ENCODE results near the gene CTNND1. TPM values are rescaled to one million over a fixed set of nuclear protein-coding genes. Genes with fewer than 3 reads are reported as not detected.
"Not testable (repeated sequence)": the region's sequence is repeated elsewhere in the genome, so short reads cannot be mapped to it uniquely, and the experiment has no call there.

Gene CTNND1
- total RNA-seq, 3 donors from 2014 or later: 311 to 545 (median 448) TPM

- no peak for DNase-seq
- no peak for ATAC-seq
- H3K4me1 ChIP-seq (ENCODE audit: low read depth): no peaks in the 10 kb centered on the region
- H3K4me3 ChIP-seq: no peak overlapping the region
- no peak for TF ChIP-seq CTCF (IDR thresholded peaks at IDR 0.05)
- intact Hi-C loops (cut with DNase I, micrococcal nuclease): loop anchor here in 1 of 2 donors (5.0 kb wide), 1 partner anchor 471 kb away; no protein-coding TSS in a partner anchor
- H3K9me3 ChIP-seq: no peaks in the 10 kb centered on the region
- H3K36me3 ChIP-seq (ENCODE audit: low read depth): peaks cover 3% of the 10 kb centered on the region
Observed at GRCh38 chr11:57815877-57816276, 54.3 kb downstream of the CTNND1 start.

GRCh38 chr11:57818812-57819211 is 57.2 kb downstream of the CTNND1 start:
- H3K4me3 ChIP-seq: no peak overlapping the region
- TF ChIP-seq CTCF (IDR thresholded peaks at IDR 0.05): no peak
- H3K36me3 ChIP-seq (ENCODE audit: low read depth): peaks cover 3% of the 10 kb centered on the region
- no peaks in the 10 kb centered on the region for H3K9me3 ChIP-seq
- DNase-seq (no peak), ATAC-seq (no peak)
- intact Hi-C loops (cut with DNase I, micrococcal nuclease): loop anchor here in 1 of 2 donors (5.0 kb wide), 1 partner anchor 468 kb away; no protein-coding TSS in a partner anchor
- H3K4me1 ChIP-seq (ENCODE audit: low read depth): no peaks in the 10 kb centered on the region

GRCh38 chr11:57819252-57819979 is 57.8 kb downstream of the CTNND1 start:
- Histone ChIP-seq H3K9me3 (no peaks in the 10 kb centered on the region), H3K4me1 (ENCODE audit: low read depth) (no peaks in the 10 kb centered on the region), H3K36me3 (ENCODE audit: low read depth) (peaks cover 3% of the 10 kb centered on the region), H3K4me3 (no peak overlapping the region)
- no peak for ATAC-seq
- DNase-seq: no peak
- no peak for TF ChIP-seq CTCF (IDR thresholded peaks at IDR 0.05)
- intact Hi-C loops (cut with DNase I, micrococcal nuclease): loop anchor here in 1 of 2 donors (5.0 kb wide), 1 partner anchor 468 kb away; no protein-coding TSS in a partner anchor

- H3K4me1 ChIP-seq (ENCODE audit: low read depth): no peaks in the 10 kb centered on the region
- intact Hi-C loops (cut with DNase I, micrococcal nuclease): no loop called here
- no peak overlapping the region for H3K4me3 ChIP-seq
- no peaks in the 10 kb centered on the region for H3K9me3 ChIP-seq
- no peak for ATAC-seq
- TF ChIP-seq CTCF (IDR thresholded peaks at IDR 0.05): no peak
- H3K36me3 ChIP-seq (ENCODE audit: low read depth): no peaks in the 10 kb centered on the region
- DNase-seq: no peak
Observed at GRCh38 chr11:57823859-57824258, 62.3 kb downstream of the CTNND1 start.

- no peak for TF ChIP-seq CTCF (IDR thresholded peaks at IDR 0.05)
- Histone ChIP-seq H3K36me3 (ENCODE audit: low read depth) (no peaks in the 10 kb centered on the region), H3K4me1 (ENCODE audit: low read depth) (no peaks in the 10 kb centered on the region), H3K9me3 (no peaks in the 10 kb centered on the region), H3K4me3 (no peak overlapping the region)
- DNase-seq (no peak), ATAC-seq (no peak)
- intact Hi-C loops (cut with DNase I, micrococcal nuclease): no loop called here
Observed at GRCh38 chr11:57834852-57835251, 73.2 kb downstream of the CTNND1 start.

- H3K36me3 ChIP-seq (ENCODE audit: low read depth); H3K9me3 ChIP-seq; H3K4me3 ChIP-seq; DNase-seq; ATAC-seq; intact Hi-C loops (cut with DNase I, micrococcal nuclease); H3K4me1 ChIP-seq (ENCODE audit: low read depth): not testable (repeated sequence)
Observed at GRCh38 chr11:57838609-57839008, 77.0 kb downstream of the CTNND1 start.
